Neutrophil (primary cell): ENCODE results near the gene BIN1.

Source experiments
- H3K27ac ChIP-seq: fragments of 200-600 bp; sonication (generic); 2 replicates; pipeline ENCODE4 v1.5.1; 2016; ENCODE audit warnings: mild to moderate bottlenecking, moderate library complexity
- H3K27me3 ChIP-seq: fragments of 200-600 bp; sonication (generic); 2 replicates; pipeline ENCODE4 v1.6.0; 2016; ENCODE audit warnings: mild to moderate bottlenecking
- H3K36me3 ChIP-seq: fragments of 200-600 bp; sonication (generic); 2 replicates; pipeline ENCODE4 v1.5.1; 2017
- H3K4me1 ChIP-seq, 2 experiments: fragments of 200-600 bp in 1 of 2; sonication (generic) in 1 of 2; 1 replicate in 1 of 2; 2 replicates in 1 of 2; pipeline versions ENCODE4 v1.5.1 to v1.6.1; 2013 to 2016; ENCODE audit warnings: low read depth in 1 of 2, low read length in 1 of 2, mild to moderate bottlenecking in 1 of 2, moderate library complexity in 1 of 2; ENCODE audit not compliant: control insufficient read depth in 1 of 2, insufficient read depth in 1 of 2
- H3K4me3 ChIP-seq, 2 experiments: fragments of 200-600 bp in 1 of 2; sonication (generic) in 1 of 2; 1 replicate in 1 of 2; 2 replicates in 1 of 2; pipeline ENCODE4 v1.5.1; 2013 to 2016; ENCODE audit warnings: low read depth in 1 of 2, low read length in 1 of 2, mild to moderate bottlenecking in 1 of 2, moderate library complexity in 1 of 2
- H3K9me3 ChIP-seq: fragments of 200-600 bp; sonication (generic); 2 replicates; pipeline ENCODE4 v1.5.1; 2016
- CTCF ChIP-seq: fragments of 200-600 bp; sonication (generic); IDR thresholded peaks from 2 replicates; pipeline ENCODE4 v1.5.1; 2016; ENCODE audit warnings: antibody characterized with exemption

BIN1 gene

DNA sequence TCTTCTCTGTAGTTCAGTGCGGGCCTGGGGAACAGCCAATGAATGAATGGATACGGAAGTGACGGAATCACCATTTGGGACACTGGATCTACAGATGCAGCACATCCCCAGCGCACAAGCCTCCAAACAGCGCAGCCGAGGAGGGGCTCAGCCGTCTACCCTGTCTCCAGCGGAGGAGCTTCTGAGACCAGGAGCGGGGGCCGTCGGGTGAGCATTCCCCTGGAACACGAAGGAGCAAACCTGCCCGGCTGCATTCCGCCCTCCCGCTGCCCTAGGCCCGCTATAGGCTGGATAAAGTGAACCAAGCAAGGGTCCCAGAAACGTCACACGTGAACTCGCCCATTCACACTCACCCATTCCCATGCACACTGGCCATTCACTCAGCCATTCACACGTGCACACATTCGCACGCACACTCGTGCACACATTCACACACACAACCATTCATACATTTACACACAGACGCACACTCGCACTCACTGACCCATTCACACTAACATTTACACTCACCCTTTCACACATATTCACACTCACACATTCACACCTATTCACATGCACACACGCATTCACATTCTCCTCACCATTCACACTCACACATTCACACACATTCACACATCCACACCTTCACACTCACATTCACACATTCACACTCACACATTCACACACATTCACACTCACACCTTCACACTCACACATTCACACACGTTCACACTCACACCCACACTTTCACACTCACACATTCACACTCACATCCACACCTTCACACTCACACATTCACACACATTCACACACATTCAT, 63.4 kb downstream of the BIN1 start:
- Histone ChIP-seq H3K4me3 (no peak overlapping the region), H3K9me3 (no peaks in the 10 kb centered on the region), H3K4me1 (no peaks in the 10 kb centered on the region), H3K27me3 (no peaks in the 10 kb centered on the region), H3K27ac (no peak overlapping the region), H3K36me3 (no peaks in the 10 kb centered on the region)
- no peak for TF ChIP-seq CTCF

- H3K9me3 ChIP-seq = no peaks in the 10 kb centered on the region
- no peak for TF ChIP-seq CTCF
- no peak overlapping the region for H3K4me3 ChIP-seq
- H3K27me3 ChIP-seq = no peaks in the 10 kb centered on the region
- no peaks in the 10 kb centered on the region for H3K36me3 ChIP-seq
- no peaks in the 10 kb centered on the region for H3K4me1 ChIP-seq
- no peak overlapping the region for H3K27ac ChIP-seq
Observed at GRCh38 chr2:127041259-127041970, 65.5 kb downstream of the BIN1 start.

- Histone ChIP-seq H3K27me3 (no peaks in the 10 kb centered on the region), H3K9me3 (no peaks in the 10 kb centered on the region), H3K4me1 (no peaks in the 10 kb centered on the region), H3K36me3 (no peaks in the 10 kb centered on the region), H3K27ac (no peak overlapping the region), H3K4me3 (no peak overlapping the region)
- no peak for TF ChIP-seq CTCF
Observed at GRCh38 chr2:127040169-127040568, 66.8 kb downstream of the BIN1 start.

DNA sequence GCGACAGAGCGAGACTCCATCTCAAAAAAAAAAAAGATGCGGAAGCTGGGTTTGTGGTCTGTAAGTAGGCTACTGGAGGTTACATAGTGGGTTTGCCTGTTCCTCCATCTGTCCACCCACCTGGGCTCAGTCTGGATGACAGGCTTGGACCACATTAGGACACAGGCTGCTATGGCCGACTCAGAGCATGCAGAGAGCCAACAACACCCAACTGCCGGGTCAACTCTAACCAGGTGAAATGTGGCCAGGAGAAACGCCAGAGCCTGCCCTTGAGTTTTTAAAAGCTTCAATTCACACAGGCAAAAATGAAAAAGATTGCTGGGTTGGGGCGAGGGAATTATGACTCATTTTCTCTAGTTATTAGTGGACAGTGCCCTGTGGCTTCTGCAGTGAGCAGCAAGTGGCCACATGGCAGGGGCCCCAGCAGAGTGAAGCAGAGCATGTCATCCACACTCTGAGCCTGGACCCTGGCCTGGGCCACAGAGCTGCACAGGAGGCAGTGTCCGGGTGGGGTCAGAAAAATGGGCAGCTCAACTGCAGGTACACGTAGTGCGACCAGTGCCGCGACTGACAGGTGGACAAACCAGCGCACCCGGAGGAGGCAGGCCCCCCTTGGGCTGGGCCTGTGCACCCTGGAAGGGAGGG, 67.4 kb downstream of the BIN1 start:
- H3K4me3 ChIP-seq = no peak overlapping the region
- no peak for TF ChIP-seq CTCF
- H3K27ac ChIP-seq = no peak overlapping the region
- H3K9me3 ChIP-seq = no peaks in the 10 kb centered on the region
- no peaks in the 10 kb centered on the region for H3K36me3 ChIP-seq
- no peaks in the 10 kb centered on the region for H3K4me1 ChIP-seq
- H3K27me3 ChIP-seq = no peaks in the 10 kb centered on the region

- H3K9me3 ChIP-seq = no peaks in the 10 kb centered on the region
- H3K4me1 ChIP-seq = no peaks in the 10 kb centered on the region
- no peak for TF ChIP-seq CTCF
- no peak overlapping the region for H3K4me3 ChIP-seq
- no peaks in the 10 kb centered on the region for H3K27me3 ChIP-seq
- no peaks in the 10 kb centered on the region for H3K36me3 ChIP-seq
- H3K27ac ChIP-seq = no peak overlapping the region
Observed at GRCh38 chr2:127037476-127037875, 69.5 kb downstream of the BIN1 start.
